Erythroblast (primary cell): ENCODE measurements around the gene TMEM204.

Source experiments
- DNase-seq, 2 experiments: peaks; one replicate each; lab custom pipeline; 2025; lab: John Stamatoyannopoulos, UW
- GATA1 ChIP-seq: IDR thresholded peaks from 2 replicates; pipeline ENCODE4 v1.6.1; 2011; ENCODE audit warnings: low read depth, mild to moderate bottlenecking, control low read depth, low read length, moderate library complexity
- POLR2A ChIP-seq: IDR thresholded peaks from 2 replicates; pipeline ENCODE4 v1.6.1; 2011; ENCODE audit warnings: mild to moderate bottlenecking, low read length

Gene TMEM204

GRCh38 chr16:1532771-1533170, 695 bp upstream of the TMEM204 start:
- DNase-seq: no peak
- TF ChIP-seq POLR2A (no peak), GATA1 (no peak)

GRCh38 chr16:1534021-1535020, 855 bp downstream of the TMEM204 start:
- no peak for DNase-seq
- TF ChIP-seq GATA1: no peak
- no peak for TF ChIP-seq POLR2A

DNA sequence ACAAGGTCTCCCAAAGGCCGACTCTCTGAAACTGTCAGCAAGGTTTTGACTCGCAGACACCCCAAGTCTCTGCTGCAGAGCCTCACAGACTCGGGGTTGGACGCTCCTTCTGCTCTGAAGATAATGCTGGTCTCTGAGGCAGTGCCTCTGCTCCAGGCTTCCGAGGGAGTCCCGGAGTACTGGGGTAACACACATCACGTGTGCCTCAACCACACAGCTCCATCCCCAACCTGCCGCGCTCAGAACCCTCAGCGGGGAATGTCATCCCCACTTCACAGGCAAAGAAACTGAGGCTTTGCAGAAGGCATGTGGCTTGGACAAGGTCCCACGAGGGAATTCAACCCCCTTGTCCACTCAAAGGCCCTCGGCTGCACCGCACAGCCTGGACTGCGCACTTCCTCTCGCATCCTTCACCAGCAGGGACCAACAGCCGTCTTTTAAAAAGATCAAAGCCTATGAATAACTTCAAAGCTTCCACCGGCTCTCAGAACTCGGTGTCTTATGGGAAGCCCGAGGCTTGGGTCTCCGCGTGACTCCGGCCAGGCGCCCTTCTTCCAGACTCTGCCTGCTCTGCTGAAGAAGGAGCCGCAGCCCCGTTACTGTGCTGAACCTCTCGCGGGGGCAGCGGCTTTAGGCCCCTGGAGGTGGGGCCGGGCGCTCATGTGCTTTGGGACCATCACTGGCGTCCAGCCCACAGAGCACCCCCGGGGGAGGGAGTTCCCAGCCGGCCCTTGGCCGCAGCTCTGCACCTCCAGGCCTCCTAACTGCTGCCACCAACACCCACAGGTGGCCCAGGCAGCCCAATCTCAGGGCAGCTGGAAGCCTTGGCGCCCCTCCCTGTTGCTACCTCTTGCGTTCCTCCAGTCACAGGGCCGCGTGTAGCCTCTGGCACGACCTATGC, 2.2 kb downstream of the TMEM204 start:
- no peak for DNase-seq
- no peak for TF ChIP-seq GATA1
- no peak for TF ChIP-seq POLR2A

DNA sequence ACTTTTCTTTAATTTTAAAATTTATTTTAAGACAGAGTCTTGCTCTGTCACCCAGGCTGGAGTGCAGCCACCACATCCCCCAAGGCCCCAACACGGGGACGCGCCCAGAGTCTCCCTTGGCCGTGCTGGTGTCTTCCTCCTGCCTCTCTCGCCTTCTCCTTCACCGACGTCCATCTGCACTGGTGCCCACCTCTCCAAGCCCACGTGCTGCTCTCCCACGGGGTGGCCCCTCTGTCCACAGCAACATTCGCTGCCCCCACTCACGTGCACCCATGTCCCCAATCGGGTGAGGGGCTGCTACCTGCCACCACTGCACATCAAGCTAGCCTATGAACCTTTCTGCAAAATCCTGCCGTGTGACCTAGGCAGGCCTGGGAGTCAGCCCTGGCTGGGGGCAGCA, 3.1 kb downstream of the TMEM204 start:
- TF ChIP-seq POLR2A (no peak), GATA1 (no peak)
- no peak for DNase-seq

GRCh38 chr16:1537138-1537577, 3.7 kb downstream of the TMEM204 start:
- TF ChIP-seq GATA1 (no peak), POLR2A (no peak)
- DNase-seq: no peak

DNA sequence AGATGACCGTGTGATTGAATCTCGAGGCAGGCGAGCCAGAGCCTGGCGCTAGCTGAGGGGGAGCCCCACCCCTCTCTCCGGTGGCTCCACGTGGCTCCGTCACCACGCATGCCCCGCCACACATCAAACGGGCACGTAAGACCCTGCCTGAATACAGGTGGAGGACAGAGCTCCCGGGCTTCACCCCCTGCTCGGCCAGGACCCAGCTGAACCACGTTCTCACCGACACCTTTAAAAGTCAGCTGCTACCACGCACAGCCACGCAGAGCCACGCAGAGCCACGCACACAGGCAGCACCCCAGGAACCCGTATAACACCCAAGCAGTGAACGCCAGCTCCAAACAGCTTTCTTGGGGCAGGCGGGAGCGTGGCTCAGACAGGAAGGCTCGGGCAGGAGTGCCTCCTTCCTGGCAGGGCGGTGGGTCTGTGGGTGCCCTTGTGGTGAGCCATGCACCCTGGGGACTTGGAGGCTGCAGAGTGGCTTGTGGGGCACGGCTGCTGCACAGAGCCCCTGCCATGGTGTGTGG, 4.4 kb downstream of the TMEM204 start:
- no peak for DNase-seq
- TF ChIP-seq POLR2A (no peak), GATA1 (no peak)

DNA sequence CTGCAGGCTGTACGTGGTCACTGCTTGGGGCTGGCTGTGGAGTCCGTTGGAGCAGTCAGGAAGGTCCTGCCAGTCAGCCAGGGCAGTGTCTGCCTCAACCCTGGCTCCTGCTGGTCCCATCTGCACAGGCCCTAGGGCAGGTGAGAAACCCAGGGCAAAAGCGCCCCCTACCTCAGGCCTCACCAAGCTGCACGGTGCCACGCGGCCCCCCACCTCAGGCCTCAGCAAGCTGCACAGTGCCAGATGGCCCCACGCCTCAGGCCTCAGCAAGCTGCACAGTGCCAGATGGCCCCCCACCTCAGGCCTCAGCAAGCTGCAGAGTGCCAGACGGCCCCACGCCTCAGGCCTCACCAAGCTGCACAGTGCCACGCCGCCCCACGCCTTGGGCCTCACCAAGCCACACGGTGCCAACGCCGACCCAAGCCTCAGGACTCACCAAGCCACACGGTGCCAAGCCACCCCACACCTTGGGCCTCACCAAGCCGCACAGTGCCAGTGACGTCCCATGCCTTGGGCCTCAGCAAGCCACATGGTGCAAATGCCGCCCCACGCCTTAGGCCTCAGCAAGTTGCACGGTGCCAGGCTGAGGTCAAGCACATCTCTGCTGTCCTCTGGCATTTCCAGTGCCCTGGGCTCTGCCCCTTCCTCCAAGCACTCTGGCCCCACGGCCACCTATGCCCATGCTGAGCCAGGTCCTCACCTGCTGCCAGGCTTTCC, 5.5 kb downstream of the TMEM204 start:
- peak in 1 of 2 experiments; percentile 25 for DNase-seq
- TF ChIP-seq POLR2A: no peak
- no peak for TF ChIP-seq GATA1

DNA sequence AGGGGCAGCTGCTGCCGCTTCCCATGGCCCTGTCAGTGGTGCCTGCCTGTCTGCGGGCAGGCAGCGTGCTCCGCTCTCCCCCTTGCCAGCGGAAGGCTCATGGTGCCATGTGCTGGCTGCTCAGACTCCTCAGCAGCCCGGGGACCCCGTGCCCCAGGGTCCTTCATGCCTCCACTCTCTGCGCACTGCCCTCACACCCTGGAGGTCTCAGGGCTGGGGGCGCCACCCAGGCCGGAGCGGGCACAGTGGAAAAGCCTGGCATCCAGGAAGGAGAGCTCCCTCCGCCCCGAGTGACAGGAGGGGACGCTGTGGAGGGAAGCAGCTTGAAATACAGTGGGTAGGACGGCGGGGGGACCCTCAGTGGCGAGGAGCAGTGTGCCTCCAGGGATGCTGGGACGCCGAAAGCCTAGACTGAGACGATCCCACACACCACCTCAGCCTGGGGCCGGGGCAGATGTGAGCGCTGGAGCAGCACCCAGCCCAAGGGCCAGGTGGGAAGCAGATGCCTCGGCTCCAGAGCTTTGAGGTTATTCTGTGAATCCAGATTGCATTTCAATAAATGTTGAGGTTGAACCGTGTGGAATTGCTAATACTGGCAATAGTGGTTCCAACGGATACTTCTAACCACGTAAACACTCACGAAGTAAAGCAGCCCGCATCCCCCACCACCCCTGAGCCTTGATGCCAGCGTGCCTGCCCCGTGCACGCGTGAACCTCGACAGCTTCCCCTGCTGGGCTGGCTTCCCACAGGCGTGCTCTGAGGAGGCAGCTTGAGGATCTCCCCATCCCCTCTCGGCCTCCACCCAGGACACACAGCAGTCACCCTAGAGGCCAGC, 6.5 kb downstream of the TMEM204 start:
- TF ChIP-seq POLR2A: no peak
- TF ChIP-seq GATA1: no peak
- no peak for DNase-seq

DNA sequence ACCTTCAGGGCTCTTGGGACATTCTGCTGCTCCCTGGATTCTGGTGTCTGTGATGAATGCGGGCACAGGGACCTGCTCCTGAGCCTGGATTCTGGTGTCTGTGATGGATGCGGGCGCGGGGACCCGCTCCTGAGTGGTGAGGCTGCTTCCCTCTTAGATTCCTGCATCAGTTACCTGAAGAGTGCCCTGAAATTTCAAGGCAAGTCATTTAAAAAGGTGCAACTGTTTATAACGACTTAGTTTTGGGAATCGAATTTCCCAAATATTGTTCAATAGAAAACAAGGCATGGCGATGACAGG, 7.0 kb downstream of the TMEM204 start:
- TF ChIP-seq POLR2A (no peak), GATA1 (no peak)
- no peak for DNase-seq

GRCh38 chr16:1541293-1542165, 8.1 kb downstream of the TMEM204 start:
- no peak for DNase-seq
- TF ChIP-seq GATA1 (no peak), POLR2A (no peak)

DNA sequence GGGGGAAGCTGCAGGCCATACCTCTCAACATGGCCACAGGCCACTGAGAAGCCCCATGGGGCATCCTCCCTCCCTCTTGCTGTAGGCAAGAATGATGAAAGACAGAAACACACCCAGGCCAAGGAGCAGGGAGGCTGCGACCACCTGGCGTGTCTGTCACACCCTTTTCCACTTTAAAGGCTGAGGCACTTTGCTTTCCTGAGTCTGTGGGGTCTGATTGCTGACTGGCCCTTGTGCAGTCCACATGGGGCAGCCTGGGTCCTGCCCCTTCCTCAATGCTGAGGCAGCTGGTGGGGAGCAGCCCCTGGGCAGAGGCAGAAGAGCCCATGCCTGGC, 8.7 kb downstream of the TMEM204 start:
- TF ChIP-seq POLR2A (no peak), GATA1 (no peak)
- DNase-seq: no peak
